Activated CD8-positive, alpha-beta T cell treated with anti-CD3 and anti-CD28 coated beads for 36 hours (primary cell): ENCODE results near the gene LRRC37A3. TPM values are rescaled to one million over a fixed set of nuclear protein-coding genes. Genes with fewer than 3 reads are reported as not detected.
"Not testable (repeated sequence)": the region's sequence is repeated elsewhere in the genome, so short reads cannot be mapped to it uniquely, and the experiment has no call there.

ENCODE experiments used
- ATAC-seq: fragments of 200-7000 bp; cut with Tn5 transposase; one replicate; pipeline ENCODE4 v1.10.0; 2021; ENCODE audit warnings: mild to moderate bottlenecking, moderate library complexity
- CTCF ChIA-PET: fragments of 350-600 bp; sonication (Branson Sonifier 250); formaldehyde crosslinking; loops from one replicate; lab custom pipeline; 2021; ENCODE audit warnings: antibody characterized with exemption; lab: Charles Lee
- POLR2A ChIA-PET: fragments of 350-600 bp; sonication (Branson Sonifier 250); formaldehyde crosslinking; loops from one replicate; lab custom pipeline; 2021; ENCODE audit warnings: antibody characterized with exemption; lab: Charles Lee
- DNase-seq: peaks from one replicate; pipeline ENCODE4 v3.0.0-alpha.2; 2020
- H3K27ac Mint-ChIP-seq: one replicate; pipeline ENCODE4 v1.8.0; 2021; ENCODE audit warnings: mild to moderate bottlenecking, mixed read lengths
- H3K27me3 Mint-ChIP-seq: one replicate; pipeline ENCODE4 v1.8.0; 2021; ENCODE audit warnings: mixed read lengths
- H3K36me3 Mint-ChIP-seq: one replicate; pipeline ENCODE4 v1.8.0; 2021; ENCODE audit warnings: low read depth, mixed read lengths
- H3K4me1 Mint-ChIP-seq: one replicate; pipeline ENCODE4 v1.8.0; 2021; ENCODE audit warnings: low read depth, mixed read lengths
- H3K4me3 Mint-ChIP-seq: one replicate; pipeline ENCODE4 v1.8.0; 2021; ENCODE audit warnings: mild to moderate bottlenecking, moderate library complexity, mixed read lengths
- H3K9me3 Mint-ChIP-seq: one replicate; pipeline ENCODE4 v1.8.0; 2021; ENCODE audit warnings: mixed read lengths
- intact Hi-C: fragments of 100-400 bp; cut with micrococcal nuclease; formaldehyde crosslinking; loops from one replicate; pipeline ENCODE4 v1.10.0; 2022
- total RNA-seq, 2 experiments: library from RNA; stranded (reverse); gene quantifications; one replicate each; pipeline ENCODE4 v1.2.3, GENCODE V29; 2021

LRRC37A3 gene
- total RNA-seq, 2 experiments from 2014 or later = 4.3 to 4.8 TPM

- DNase-seq, POLR2A ChIA-PET, ATAC-seq, CTCF ChIA-PET, H3K27me3 Mint-ChIP-seq, H3K36me3 Mint-ChIP-seq, H3K4me3 Mint-ChIP-seq, H3K27ac Mint-ChIP-seq, intact Hi-C loops, H3K9me3 Mint-ChIP-seq: not testable (repeated sequence)
- peaks cover 12% of the 10 kb centered on the region for H3K4me1 Mint-ChIP-seq
Measured at GRCh38 chr17:64829824-64830630, 89.3 kb downstream of the LRRC37A3 start.

GRCh38 chr17:64829068-64829467, 90.2 kb downstream of the LRRC37A3 start:
- DNase-seq, H3K9me3 Mint-ChIP-seq, H3K27ac Mint-ChIP-seq, H3K27me3 Mint-ChIP-seq, H3K4me3 Mint-ChIP-seq, intact Hi-C loops, POLR2A ChIA-PET, CTCF ChIA-PET, H3K36me3 Mint-ChIP-seq, H3K4me1 Mint-ChIP-seq, ATAC-seq: not testable (repeated sequence)

GRCh38 chr17:64818904-64819303, 100.4 kb downstream of the LRRC37A3 start:
- CTCF ChIA-PET, intact Hi-C loops, H3K27ac Mint-ChIP-seq, ATAC-seq, POLR2A ChIA-PET, H3K9me3 Mint-ChIP-seq, H3K4me3 Mint-ChIP-seq, DNase-seq, H3K4me1 Mint-ChIP-seq, H3K27me3 Mint-ChIP-seq: not testable (repeated sequence)
- peaks cover 12% of the 10 kb centered on the region for H3K36me3 Mint-ChIP-seq

- H3K4me3 Mint-ChIP-seq, CTCF ChIA-PET, intact Hi-C loops, DNase-seq, H3K9me3 Mint-ChIP-seq, H3K27ac Mint-ChIP-seq, ATAC-seq, H3K27me3 Mint-ChIP-seq, POLR2A ChIA-PET, H3K4me1 Mint-ChIP-seq: not testable (repeated sequence)
- H3K36me3 Mint-ChIP-seq = peaks cover 10% of the 10 kb centered on the region
Measured at GRCh38 chr17:64815833-64816198, 103.5 kb downstream of the LRRC37A3 start.

- H3K4me1 Mint-ChIP-seq, intact Hi-C loops, H3K27ac Mint-ChIP-seq, POLR2A ChIA-PET, H3K4me3 Mint-ChIP-seq, H3K9me3 Mint-ChIP-seq, DNase-seq, H3K27me3 Mint-ChIP-seq, CTCF ChIA-PET, ATAC-seq: not testable (repeated sequence)
- peaks cover 10% of the 10 kb centered on the region for H3K36me3 Mint-ChIP-seq
Measured at GRCh38 chr17:64814993-64815832, 104.1 kb downstream of the LRRC37A3 start.

GRCh38 chr17:64808178-64808977, 110.9 kb downstream of the LRRC37A3 start:
- H3K27ac Mint-ChIP-seq = peak overlapping the region; percentile 94
- CTCF ChIA-PET, POLR2A ChIA-PET, intact Hi-C loops, H3K36me3 Mint-ChIP-seq, H3K9me3 Mint-ChIP-seq, H3K27me3 Mint-ChIP-seq: not testable (repeated sequence)
- H3K4me1 Mint-ChIP-seq = peaks cover 14% of the 10 kb centered on the region
- H3K4me3 Mint-ChIP-seq = peak overlapping the region; percentile 48
- ATAC-seq (peak; percentile 97), DNase-seq (peak; percentile 83)

Other genes with a start within 250 kb of the LRRC37A3 start
- gene GNA13, start 137.3 kb upstream of the LRRC37A3 start, total RNA-seq = 10 to 100 TPM; 48.5 to 50.7 TPM
- gene RGS9, start 217.9 kb upstream of the LRRC37A3 start, total RNA-seq = 1 to 10 TPM; 1.3 to 1.9 TPM